Pancreas (tissue), 10 donors: ENCODE results near the gene HOXC10. TPM values are rescaled to one million over a fixed set of nuclear protein-coding genes. Genes with fewer than 3 reads are reported as not detected.

ENCODE experiments used
- ATAC-seq, 4 donors: fragments of 200-7000 bp; cut with Tn5 transposase; one replicate each; pipeline versions ENCODE4 v1.8.0 to v1.9.1; 2020; ENCODE audit warnings: mild to moderate bottlenecking in 4 of 4, moderate library complexity in 4 of 4
- DNase-seq, 6 donors: peaks; one replicate each; pipeline ENCODE4 v3.0.0-alpha.2; 2020
- FAIRE-seq: peaks from 2 replicates; lab custom pipeline; 2012; peaks lifted over from hg19 to GRCh38; lab: Jason Lieb, UNC
- H3K27ac ChIP-seq, 4 donors: fragments of 200-600 bp; sonication (generic); 1 replicate in 3 of 4; 2 replicates in 1 of 4; pipeline versions ENCODE4 v1.5.0 to v1.8.0; 2020
- H3K27me3 ChIP-seq, 4 donors: fragments of 200-600 bp; one replicate each; pipeline ENCODE4 v1.8.0; 2021
- H3K36me3 ChIP-seq, 3 donors: fragments of 200-600 bp; sonication (generic) in 1 of 3; one replicate each; pipeline versions ENCODE4 v1.5.0 to v1.8.0; 2020 to 2021
- H3K4me1 ChIP-seq, 3 donors: fragments of 200-600 bp; one replicate each; pipeline ENCODE4 v1.8.0; 2021
- H3K4me3 ChIP-seq, 4 donors: fragments of 200-600 bp; sonication (generic) in 2 of 4; one replicate each; pipeline versions ENCODE4 v1.5.0 to v1.8.0; 2020 to 2021
- H3K9me3 ChIP-seq, 4 donors: fragments of 200-600 bp; one replicate each; pipeline ENCODE4 v1.8.0; 2021
- WGBS, 2 donors: extraction: QIAGEN DNeasy Blood & Tissue Kit; methylation state at CpG; one replicate each; pipeline ENCODE4 v1.1.7; 2013; 5-methylcytosine and 5-hydroxymethylcytosine counted together
- intact Hi-C, 3 donors: fragments of 100-400 bp; cut with DNase I; formaldehyde crosslinking; loops; one replicate each; pipeline versions ENCODE4 v1.11.1 to v1.14.2; 2022
- polyA plus RNA-seq, 2 donors: library from polyadenylated mRNA; stranded (reverse); fragments of 200-250 nt; gene quantifications; one replicate each; pipeline ENCODE4 v1.2.3, GENCODE V29; 2013
- total RNA-seq, 6 donors: library from RNA; stranded (reverse); fragmentation: NEBNext Ultra II Directional in 4 of 6; extraction: Animal tissue kit (Norgen Biotek cat#: 25700) in 4 of 6; gene quantifications; one replicate each; pipeline versions ENCODE4 v1.2.1 to v1.2.4, GENCODE V29; 2021 to 2023
- TF ChIP-seq, protein P1 (sequence below), 4 donors: fragments of 200-600 bp; sonication (generic) in 3 of 4; IDR thresholded peaks; one replicate each; pipeline versions ENCODE4 v1.5.0 to v1.8.0; 2021; ENCODE audit warnings: antibody characterized with exemption in 4 of 4
- donor health status: healthy with polysubstance abuse.
- donor health status: DM: no; HTN: no; CAD: no; lungs with moderate emphysema.
- donor health status: DM: no; HTN: no; CAD: no.
- donor health status: control.
- donor health status: control.
- donor health status: Bipolar disorder and iron deficiency.
- donor health status: DM: yes; HTN: yes; CAD: no.
- donor health status: DM: no; HTN: no; CAD: no.
- donor health status: DM: no; HTN: no; CAD: no.
- donor health status: DM: yes; HTN: yes; CAD: no.

The HOXC10 gene
- total RNA-seq (under 1 TPM in 1 of 6 donors, not detected in 5; 0.08 TPM), polyA plus RNA-seq (under 1 TPM in 1 of 2 donors, not detected in 1; 0.16 TPM)

DNA sequence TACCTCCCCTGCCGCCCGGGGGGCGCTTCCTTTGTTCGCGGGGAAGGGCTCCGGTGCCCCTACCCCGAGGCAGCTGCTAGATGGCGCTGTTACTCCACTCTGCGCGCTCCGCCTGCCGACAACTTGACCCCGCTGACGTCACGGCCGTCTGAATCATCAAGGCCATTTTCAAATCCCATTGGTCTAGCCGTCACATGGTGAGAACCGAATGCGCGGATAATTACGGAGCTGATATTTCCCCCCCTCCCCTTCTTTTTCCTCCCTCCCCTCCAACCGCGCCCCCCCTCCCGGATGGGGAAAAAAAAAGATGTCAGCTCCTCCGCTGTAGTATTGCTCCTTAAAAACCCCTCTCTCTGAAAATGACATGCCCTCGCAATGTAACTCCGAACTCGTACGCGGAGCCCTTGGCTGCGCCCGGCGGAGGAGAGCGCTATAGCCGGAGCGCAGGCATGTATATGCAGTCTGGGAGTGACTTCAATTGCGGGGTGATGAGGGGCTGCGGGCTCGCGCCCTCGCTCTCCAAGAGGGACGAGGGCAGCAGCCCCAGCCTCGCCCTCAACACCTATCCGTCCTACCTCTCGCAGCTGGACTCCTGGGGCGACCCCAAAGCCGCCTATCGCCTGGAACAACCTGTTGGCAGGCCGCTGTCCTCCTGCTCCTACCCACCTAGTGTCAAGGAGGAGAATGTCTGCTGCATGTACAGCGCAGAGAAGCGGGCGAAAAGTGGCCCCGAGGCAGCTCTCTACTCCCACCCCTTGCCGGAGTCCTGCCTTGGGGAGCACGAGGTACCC lies at the start of gene HOXC10:
TSS of gene HOXC10 (plus strand) at position 246 of the 791 bp plus-strand sequence. CDS start at position 360, 114 bp downstream.
- H3K36me3 ChIP-seq = no peaks in the 10 kb centered on the region
- DNase-seq = peak; percentile 74 to 88 (median 83)
- H3K9me3 ChIP-seq = no peaks in the 10 kb centered on the region
- H3K27me3 ChIP-seq = peaks cover 0 to 80% (median 32%) of the 10 kb centered on the region in 4 donors
- H3K4me3 ChIP-seq = peak within 1 kb of the TSS in 2 of 4 donors; percentile 14 to 38
- WGBS, 2 donors = 8% methylated on average over 55 of the region's 55 CpGs
- TF ChIP-seq, protein P1, sequence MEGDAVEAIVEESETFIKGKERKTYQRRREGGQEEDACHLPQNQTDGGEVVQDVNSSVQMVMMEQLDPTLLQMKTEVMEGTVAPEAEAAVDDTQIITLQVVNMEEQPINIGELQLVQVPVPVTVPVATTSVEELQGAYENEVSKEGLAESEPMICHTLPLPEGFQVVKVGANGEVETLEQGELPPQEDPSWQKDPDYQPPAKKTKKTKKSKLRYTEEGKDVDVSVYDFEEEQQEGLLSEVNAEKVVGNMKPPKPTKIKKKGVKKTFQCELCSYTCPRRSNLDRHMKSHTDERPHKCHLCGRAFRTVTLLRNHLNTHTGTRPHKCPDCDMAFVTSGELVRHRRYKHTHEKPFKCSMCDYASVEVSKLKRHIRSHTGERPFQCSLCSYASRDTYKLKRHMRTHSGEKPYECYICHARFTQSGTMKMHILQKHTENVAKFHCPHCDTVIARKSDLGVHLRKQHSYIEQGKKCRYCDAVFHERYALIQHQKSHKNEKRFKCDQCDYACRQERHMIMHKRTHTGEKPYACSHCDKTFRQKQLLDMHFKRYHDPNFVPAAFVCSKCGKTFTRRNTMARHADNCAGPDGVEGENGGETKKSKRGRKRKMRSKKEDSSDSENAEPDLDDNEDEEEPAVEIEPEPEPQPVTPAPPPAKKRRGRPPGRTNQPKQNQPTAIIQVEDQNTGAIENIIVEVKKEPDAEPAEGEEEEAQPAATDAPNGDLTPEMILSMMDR (IDR thresholded peaks at IDR 0.05) = peak; percentile 8 to 33 (median 17)
- ATAC-seq = peak; percentile 74 to 88 (median 84)
- H3K4me1 ChIP-seq = peaks cover 0 to 19% (median 12%) of the 10 kb centered on the region in 3 donors
- no peak within 1 kb of the TSS for H3K27ac ChIP-seq
- FAIRE-seq = no peak
- intact Hi-C loops = no loop called here

DNA sequence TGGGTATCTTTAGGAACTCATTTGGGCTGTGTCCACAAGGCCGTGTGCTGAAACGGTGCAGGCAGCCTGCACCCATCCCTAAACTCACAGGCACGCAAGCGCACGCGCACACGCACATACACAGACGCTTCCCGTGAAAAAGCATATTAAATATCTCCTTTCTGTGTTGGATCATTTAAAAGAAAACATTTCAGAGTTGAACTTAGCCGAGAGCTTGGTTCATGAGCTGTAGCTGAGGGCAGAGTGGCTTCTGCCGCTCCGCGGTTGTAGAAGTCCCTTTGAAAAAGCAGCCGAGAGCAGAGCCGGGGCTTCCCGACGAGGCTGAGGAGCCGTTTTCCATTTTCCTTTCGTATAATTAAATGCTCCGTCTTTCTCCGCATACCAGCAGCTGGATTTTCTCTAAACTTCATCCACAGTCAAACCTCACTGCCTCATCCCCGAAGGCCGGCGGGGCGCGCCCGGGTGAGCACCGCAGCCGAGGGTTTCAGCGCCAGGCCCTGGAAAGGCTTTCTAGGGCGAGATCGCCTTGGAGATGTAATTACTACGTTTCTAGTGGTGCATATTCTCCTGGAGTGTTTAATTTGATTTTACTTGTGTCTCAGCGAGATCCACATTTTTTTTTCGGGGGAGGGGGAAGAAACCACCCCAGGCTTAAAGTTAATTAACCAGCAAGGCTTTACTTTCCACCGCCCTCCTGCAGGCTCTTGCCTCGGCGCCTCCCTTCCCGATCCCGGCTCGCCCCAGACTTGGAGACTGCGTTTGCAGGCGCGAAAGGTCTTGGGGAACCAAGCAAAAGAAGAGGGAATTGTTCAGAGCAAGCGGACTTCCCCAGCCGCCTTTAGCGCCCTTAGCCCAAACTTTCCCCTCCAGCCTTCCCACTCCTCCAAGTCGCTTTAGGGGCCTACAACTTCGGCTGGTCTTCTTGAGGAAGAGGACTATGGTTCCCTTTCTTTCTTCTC lies 49.3 kb upstream of the HOXC10 start:
- intact Hi-C loops = no loop called here
- Histone ChIP-seq H3K4me3 (no peak overlapping the region), H3K27ac (no peak overlapping the region), H3K4me1 (no peaks in the 10 kb centered on the region), H3K27me3 (peaks cover 4 to 59% (median 18%) of the 10 kb centered on the region in 4 donors), H3K36me3 (no peaks in the 10 kb centered on the region), H3K9me3 (no peaks in the 10 kb centered on the region)
- TF ChIP-seq, protein P1 (IDR thresholded peaks at IDR 0.05) = no peak
- WGBS, 2 donors = 9 to 10% methylated on average over 49 of the region's 49 CpGs
- no peak for DNase-seq
- no peak for ATAC-seq
- no peak for FAIRE-seq

DNA sequence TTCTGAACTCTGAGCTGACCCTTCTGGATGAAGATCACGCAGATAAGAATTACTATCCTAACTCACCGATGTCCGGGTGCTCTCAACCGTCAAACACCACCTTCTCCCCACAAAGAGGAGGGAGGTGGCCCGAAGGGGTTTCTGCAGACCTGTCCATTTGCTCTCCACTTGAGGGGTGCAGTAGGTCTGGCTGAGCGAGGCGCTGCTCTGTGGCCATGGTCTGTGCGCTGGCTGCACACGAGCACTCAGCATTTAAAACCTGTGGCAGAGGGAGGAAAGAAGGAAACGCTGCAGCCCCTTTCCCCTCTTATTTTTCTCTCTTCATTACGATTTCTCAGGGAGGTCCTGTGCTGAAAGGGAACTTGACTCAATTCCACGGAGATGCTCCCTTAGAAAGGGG lies 47.8 kb upstream of the HOXC10 start:
- no peak overlapping the region for H3K4me3 ChIP-seq
- no peaks in the 10 kb centered on the region for H3K36me3 ChIP-seq
- TF ChIP-seq, protein P1 (IDR thresholded peaks at IDR 0.05) = no peak
- no peak for FAIRE-seq
- DNase-seq = no peak
- H3K9me3 ChIP-seq = no peaks in the 10 kb centered on the region
- no peaks in the 10 kb centered on the region for H3K4me1 ChIP-seq
- ATAC-seq = no peak
- H3K27me3 ChIP-seq = peaks cover 0 to 55% (median 15%) of the 10 kb centered on the region in 4 donors
- H3K27ac ChIP-seq = no peak overlapping the region
- 12 to 13% methylated on average over 12 of the region's 12 CpGs for WGBS, 2 donors
- intact Hi-C loops = no loop called here

DNA sequence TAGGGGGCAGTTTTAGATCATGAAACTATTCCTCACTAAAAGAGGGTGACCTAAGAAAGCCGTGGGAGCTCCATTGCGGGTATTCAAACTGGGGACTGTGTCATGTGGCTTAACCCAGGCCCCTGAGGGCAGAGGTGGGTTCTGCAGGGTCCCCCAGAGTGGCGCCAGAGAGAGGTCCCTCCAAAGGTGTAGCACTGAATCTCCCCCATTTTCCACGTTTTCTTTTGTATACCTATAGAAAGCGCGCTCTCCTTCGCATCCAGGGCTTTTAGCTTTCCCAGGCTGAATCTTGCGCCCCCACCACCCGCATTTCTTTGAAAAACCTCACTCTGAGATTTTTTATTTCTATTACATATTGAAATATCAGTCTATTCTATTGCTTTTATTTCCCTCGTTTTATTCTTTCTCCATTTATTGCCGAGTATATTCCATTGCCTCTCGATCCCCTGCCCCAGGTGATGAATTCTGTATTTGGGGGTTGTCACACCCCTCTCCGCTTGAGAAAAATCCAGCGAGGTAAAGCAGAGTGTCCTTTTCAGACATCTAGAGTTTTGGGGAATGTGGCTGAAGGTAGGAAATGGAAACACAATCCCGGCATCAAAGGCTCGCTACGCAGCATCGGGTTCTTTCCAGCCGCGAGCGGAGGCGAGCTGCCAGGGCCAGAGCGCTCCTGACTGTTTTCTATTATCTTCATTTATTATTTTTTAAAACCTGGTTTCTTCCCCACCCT lies 47.2 kb upstream of the HOXC10 start:
- no peaks in the 10 kb centered on the region for H3K4me1 ChIP-seq
- TF ChIP-seq, protein P1 (IDR thresholded peaks at IDR 0.05) = no peak
- H3K4me3 ChIP-seq = peak overlapping the region in 1 of 4 donors; percentile 23
- ATAC-seq (no peak), DNase-seq (no peak), FAIRE-seq (no peak)
- H3K27ac ChIP-seq = no peak overlapping the region
- H3K9me3 ChIP-seq = no peaks in the 10 kb centered on the region
- H3K36me3 ChIP-seq = no peaks in the 10 kb centered on the region
- H3K27me3 ChIP-seq = peaks cover 0 to 49% (median 16%) of the 10 kb centered on the region in 4 donors
- intact Hi-C loops = no loop called here
- 16 to 22% methylated on average over 23 of the region's 23 CpGs for WGBS, 2 donors
